Lower leg skin (tissue), 4 donors: ENCODE data around the gene EYA3. TPM values are rescaled to one million over a fixed set of nuclear protein-coding genes. Genes with fewer than 3 reads are reported as not detected.

Source experiments
- DNase-seq, 2 donors: peaks; one replicate each; pipeline ENCODE4 v3.0.0-alpha.2; 2019; ENCODE audit warnings: low spot score in 2 of 2
- H3K4me3 ChIP-seq: fragments of 200-600 bp; sonication (generic); 2 replicates; pipeline ENCODE4 v1.5.1; 2017; ENCODE audit warnings: mild to moderate bottlenecking, low read depth; ENCODE audit not compliant: poor library complexity, severe bottlenecking
- CTCF ChIP-seq, 3 donors: fragments of 450-650 bp; IDR thresholded peaks; one replicate each; pipeline ENCODE4 v1.5.1; 2016; ENCODE audit warnings: antibody characterized with exemption in 3 of 3, mild to moderate bottlenecking in 3 of 3, moderate library complexity in 2 of 3
- POLR2A ChIP-seq, 2 donors: fragments of 450-650 bp; IDR thresholded peaks; one replicate each; pipeline ENCODE4 v1.6.1; 2016 to 2017; ENCODE audit warnings: antibody characterized with exemption in 2 of 2, mild to moderate bottlenecking in 1 of 2, moderate library complexity in 1 of 2
- WGBS, 2 donors: methylation state at CpG; one replicate each; pipeline ENCODE4 v1.1.5; 2018; 5-methylcytosine and 5-hydroxymethylcytosine counted together
- intact Hi-C: fragments of 100-400 bp; cut with DNase I; formaldehyde crosslinking; loops from one replicate; pipeline ENCODE4 v1.15.0; 2023; ENCODE audit warnings: low total_unique reads
- total RNA-seq, 4 donors: library from RNA; depleted of rRNA; stranded (reverse); fragments of >200 nt; gene quantifications; one replicate each; pipeline ENCODE4 v1.1.0, GENCODE V29; 2016

Gene EYA3
- total RNA-seq, 4 donors from 2014 or later: 14.9 to 20.1 (median 17.1) TPM

- no peak overlapping the region for H3K4me3 ChIP-seq
- intact Hi-C loops: no loop called here
- 64 to 74% methylated on average over 4 of the region's 4 CpGs for WGBS, 2 donors
- DNase-seq: no peak
- no peak for TF ChIP-seq CTCF (IDR thresholded peaks at IDR 0.05)
- no peak for TF ChIP-seq POLR2A (IDR thresholded peaks at IDR 0.05)
These were observed 32.1 kb downstream of the EYA3 start for GRCh38 chr1:28056129-28056925.

- H3K4me3 ChIP-seq: no peak overlapping the region
- intact Hi-C loops: no loop called here
- WGBS, 2 donors: 83 to 95% methylated on average over 1 of the region's 1 CpG
- TF ChIP-seq CTCF (IDR thresholded peaks at IDR 0.05) (no peak), POLR2A (IDR thresholded peaks at IDR 0.05) (no peak)
- DNase-seq: no peak
These were observed 37.6 kb downstream of the EYA3 start for GRCh38 chr1:28050776-28051175.

- WGBS, 2 donors: 96 to 97% methylated on average over 4 of the region's 4 CpGs
- TF ChIP-seq POLR2A (IDR thresholded peaks at IDR 0.05) (no peak), CTCF (IDR thresholded peaks at IDR 0.05) (no peak)
- no peak for DNase-seq
- H3K4me3 ChIP-seq: no peak overlapping the region
- intact Hi-C loops: no loop called here
These were observed 41.7 kb downstream of the EYA3 start for GRCh38 chr1:28046716-28047115.

- no peak for DNase-seq
- intact Hi-C loops: no loop called here
- no peak overlapping the region for H3K4me3 ChIP-seq
- TF ChIP-seq POLR2A (IDR thresholded peaks at IDR 0.05): no peak
- TF ChIP-seq CTCF (IDR thresholded peaks at IDR 0.05): no peak
- 81 to 92% methylated on average over 1 of the region's 1 CpG for WGBS, 2 donors
These were observed 42.6 kb downstream of the EYA3 start for GRCh38 chr1:28045777-28046176.

- no peak overlapping the region for H3K4me3 ChIP-seq
- intact Hi-C loops: no loop called here
- DNase-seq: no peak
- TF ChIP-seq POLR2A (IDR thresholded peaks at IDR 0.05): no peak
- no peak for TF ChIP-seq CTCF (IDR thresholded peaks at IDR 0.05)
- WGBS, 2 donors: 94 to 96% methylated on average over 1 of the region's 1 CpG
These were observed 44.0 kb downstream of the EYA3 start for GRCh38 chr1:28044399-28044798.

GRCh38 chr1:28039341-28039740, 49.1 kb downstream of the EYA3 start:
- TF ChIP-seq POLR2A (IDR thresholded peaks at IDR 0.05) (no peak), CTCF (IDR thresholded peaks at IDR 0.05) (no peak)
- no peak overlapping the region for H3K4me3 ChIP-seq
- intact Hi-C loops: no loop called here
- DNase-seq: no peak
- WGBS, 2 donors: 86 to 87% methylated on average over 2 of the region's 2 CpGs
